GM12892 (cell line): Measurements from ENCODE around the gene EPB41L2.
"Not testable (repeated sequence)": the region's sequence is repeated elsewhere in the genome, so short reads cannot be mapped to it uniquely, and the experiment has no call there.

Experiments
- POLR2A ChIP-seq: IDR thresholded peaks from 2 replicates; pipeline ENCODE4 v1.6.1; 2011; ENCODE audit warnings: low read depth, low read length, control low read depth
- POLR2AphosphoS5 ChIP-seq: IDR thresholded peaks from 2 replicates; pipeline ENCODE4 v1.6.1; 2011; ENCODE audit warnings: low read depth, low read length, control low read depth
- TAF1 ChIP-seq: IDR thresholded peaks from 2 replicates; pipeline ENCODE4 v1.6.1; 2011; ENCODE audit warnings: low read depth, mild to moderate bottlenecking, control low read depth, low read length, borderline replicate concordance

DNA sequence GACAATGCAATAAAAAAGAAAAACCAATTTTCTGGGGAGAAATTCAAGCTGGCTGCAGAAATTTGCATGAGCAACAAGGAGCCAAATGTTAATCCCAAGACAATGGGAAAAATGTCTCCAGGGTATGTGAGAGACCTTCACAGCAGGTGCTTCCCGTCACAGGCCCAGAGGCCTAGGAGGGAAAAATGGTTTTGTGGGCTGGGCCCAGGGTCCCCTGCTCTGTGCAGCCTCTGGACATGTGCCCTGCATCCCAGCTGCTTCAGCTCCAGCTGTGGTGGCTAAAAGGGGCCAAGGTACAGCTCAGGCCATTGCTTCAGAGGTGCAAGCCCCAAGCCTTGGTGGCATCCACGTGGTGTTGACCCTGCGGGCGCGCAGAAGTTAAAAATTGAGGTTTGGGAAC is 55.1 kb downstream of the EPB41L2 start:
- TF ChIP-seq POLR2AphosphoS5, POLR2A, TAF1: not testable (repeated sequence)
